NOMO-1 treated with DMSO at 0.1 percent for 48 hours (cell line): ENCODE measurements around the gene ARMS2.
A peak's percentile ranks its signal among the peaks of the same experiment; 100 is the strongest.

Source experiments
- DNase-seq: peaks from one replicate; lab custom pipeline; 2025; ENCODE audit not compliant: unreplicated experiment; lab: John Stamatoyannopoulos, UW

The ARMS2 gene

GRCh38 chr10:122469848-122470247 is 15.4 kb downstream of the ARMS2 start:
- no peak for DNase-seq

- DNase-seq, result no peak
Measured at GRCh38 chr10:122471531-122472177, 17.2 kb downstream of the ARMS2 start.

GRCh38 chr10:122473116-122473515 is 18.7 kb downstream of the ARMS2 start:
- no peak for DNase-seq

- DNase-seq, result no peak
Measured at GRCh38 chr10:122474131-122474818, 19.8 kb downstream of the ARMS2 start.

GRCh38 chr10:122475100-122475499 is 20.6 kb downstream of the ARMS2 start:
- DNase-seq, result no peak

GRCh38 chr10:122475591-122476332 is 21.3 kb downstream of the ARMS2 start:
- no peak for DNase-seq

- DNase-seq, result no peak
Measured at GRCh38 chr10:122476333-122476695, 21.9 kb downstream of the ARMS2 start.

GRCh38 chr10:122477436-122477835 is 23.0 kb downstream of the ARMS2 start:
- DNase-seq, result no peak

GRCh38 chr10:122478971-122479370 is 24.5 kb downstream of the ARMS2 start:
- no peak for DNase-seq

GRCh38 chr10:122480146-122480833 is 25.8 kb downstream of the ARMS2 start:
- DNase-seq, result no peak

- no peak for DNase-seq
Measured at GRCh38 chr10:122481296-122482056, 27.0 kb downstream of the ARMS2 start.

GRCh38 chr10:122484276-122485060 is 30.0 kb downstream of the ARMS2 start:
- no peak for DNase-seq

GRCh38 chr10:122485670-122486069 is 31.2 kb downstream of the ARMS2 start:
- peak; percentile 60 for DNase-seq

GRCh38 chr10:122486406-122487080 is 32.1 kb downstream of the ARMS2 start:
- DNase-seq, result no peak

GRCh38 chr10:122487174-122487765 is 32.8 kb downstream of the ARMS2 start:
- no peak for DNase-seq

GRCh38 chr10:122490268-122490667 is 35.8 kb downstream of the ARMS2 start:
- no peak for DNase-seq

- no peak for DNase-seq
Measured at GRCh38 chr10:122490786-122491680, 36.6 kb downstream of the ARMS2 start.

GRCh38 chr10:122492006-122492405 is 37.6 kb downstream of the ARMS2 start:
- no peak for DNase-seq
